ENCODE data around the gene CIC. TPM values are rescaled to one million over a fixed set of nuclear protein-coding genes. Genes with fewer than 3 reads are reported as not detected.

Gene CIC
- total RNA-seq, 1 donor from 2014 or later, result 33.7 TPM

GRCh38 chr19:42277821-42278451 is 8.9 kb downstream of the CIC start:
- DNase-seq, result peak; percentile 90

GRCh38 chr19:42278452-42279154 is 9.6 kb downstream of the CIC start:
- peak; percentile 78 for DNase-seq

- DNase-seq, result no peak
Observed at GRCh38 chr19:42279155-42279901, 10.3 kb downstream of the CIC start.

- DNase-seq, result peak; percentile 97
Observed at GRCh38 chr19:42279902-42280814, 11.1 kb downstream of the CIC start.

- DNase-seq, result no peak
Observed at GRCh38 chr19:42280815-42281145, 11.7 kb downstream of the CIC start.

GRCh38 chr19:42281146-42281826 is 12.2 kb downstream of the CIC start:
- peak; percentile 87 for DNase-seq

GRCh38 chr19:42281827-42282762 is 13.0 kb downstream of the CIC start:
- DNase-seq, result peak; percentile 53

- DNase-seq, result no peak
Observed at GRCh38 chr19:42282819-42283187, 13.8 kb downstream of the CIC start.

- DNase-seq, result peak; percentile 98
Observed at GRCh38 chr19:42283188-42284065, 14.4 kb downstream of the CIC start.

- DNase-seq, result peak; percentile 91
Observed at GRCh38 chr19:42284066-42284501, 15.0 kb downstream of the CIC start.

GRCh38 chr19:42284591-42285341 is 15.7 kb downstream of the CIC start:
- DNase-seq, result peak; percentile 38

- no peak for DNase-seq
Observed at GRCh38 chr19:42285541-42285941, 16.5 kb downstream of the CIC start.

- no peak for DNase-seq
Observed at GRCh38 chr19:42285988-42286348, 16.9 kb downstream of the CIC start.

GRCh38 chr19:42286349-42287016 is 17.4 kb downstream of the CIC start:
- DNase-seq, result peak; percentile 73

GRCh38 chr19:42287017-42287826 is 18.2 kb downstream of the CIC start:
- no peak for DNase-seq

- DNase-seq, result no peak
Observed at GRCh38 chr19:42287827-42288107, 18.7 kb downstream of the CIC start.

GRCh38 chr19:42288387-42288786 is 19.3 kb downstream of the CIC start:
- no peak for DNase-seq
